GM12891 (cell line): ENCODE measurements around the gene SHOX.

Experiments
- PAX5 ChIP-seq: IDR thresholded peaks from 2 replicates; pipeline ENCODE4 v1.6.1; 2011; ENCODE audit warnings: low read length, moderate library complexity, mild to moderate bottlenecking; ENCODE audit not compliant: insufficient read depth, severe bottlenecking
- POLR2A ChIP-seq: IDR thresholded peaks from 2 replicates; pipeline ENCODE4 v1.6.1; 2011; ENCODE audit warnings: low read depth, low read length, control low read depth
- POLR2AphosphoS5 ChIP-seq: IDR thresholded peaks from 2 replicates; pipeline ENCODE4 v1.6.1; 2011; ENCODE audit warnings: low read depth, low read length, control low read depth
- POU2F2 ChIP-seq: IDR thresholded peaks from 2 replicates; pipeline ENCODE4 v1.6.1; 2011; ENCODE audit warnings: low read depth, mild to moderate bottlenecking, control low read depth, low read length, moderate library complexity
- SPI1 ChIP-seq: IDR thresholded peaks from 2 replicates; pipeline ENCODE4 v1.6.1; 2011; ENCODE audit warnings: low read depth, low read length, control low read depth
- TAF1 ChIP-seq: IDR thresholded peaks from 2 replicates; pipeline ENCODE4 v1.6.1; 2011; ENCODE audit warnings: low read depth, low read length, control low read depth

GRCh38 chrX:584572-584971, 46.0 kb upstream of the SHOX start:
- TF ChIP-seq TAF1 (no peak), POLR2A (no peak), POLR2AphosphoS5 (no peak), PAX5 (no peak), POU2F2 (no peak), SPI1 (no peak)
